ENCODE measurements around the gene SOX18.
A peak's percentile ranks its signal among the peaks of the same experiment; 100 is the strongest.

Gene SOX18

DNA sequence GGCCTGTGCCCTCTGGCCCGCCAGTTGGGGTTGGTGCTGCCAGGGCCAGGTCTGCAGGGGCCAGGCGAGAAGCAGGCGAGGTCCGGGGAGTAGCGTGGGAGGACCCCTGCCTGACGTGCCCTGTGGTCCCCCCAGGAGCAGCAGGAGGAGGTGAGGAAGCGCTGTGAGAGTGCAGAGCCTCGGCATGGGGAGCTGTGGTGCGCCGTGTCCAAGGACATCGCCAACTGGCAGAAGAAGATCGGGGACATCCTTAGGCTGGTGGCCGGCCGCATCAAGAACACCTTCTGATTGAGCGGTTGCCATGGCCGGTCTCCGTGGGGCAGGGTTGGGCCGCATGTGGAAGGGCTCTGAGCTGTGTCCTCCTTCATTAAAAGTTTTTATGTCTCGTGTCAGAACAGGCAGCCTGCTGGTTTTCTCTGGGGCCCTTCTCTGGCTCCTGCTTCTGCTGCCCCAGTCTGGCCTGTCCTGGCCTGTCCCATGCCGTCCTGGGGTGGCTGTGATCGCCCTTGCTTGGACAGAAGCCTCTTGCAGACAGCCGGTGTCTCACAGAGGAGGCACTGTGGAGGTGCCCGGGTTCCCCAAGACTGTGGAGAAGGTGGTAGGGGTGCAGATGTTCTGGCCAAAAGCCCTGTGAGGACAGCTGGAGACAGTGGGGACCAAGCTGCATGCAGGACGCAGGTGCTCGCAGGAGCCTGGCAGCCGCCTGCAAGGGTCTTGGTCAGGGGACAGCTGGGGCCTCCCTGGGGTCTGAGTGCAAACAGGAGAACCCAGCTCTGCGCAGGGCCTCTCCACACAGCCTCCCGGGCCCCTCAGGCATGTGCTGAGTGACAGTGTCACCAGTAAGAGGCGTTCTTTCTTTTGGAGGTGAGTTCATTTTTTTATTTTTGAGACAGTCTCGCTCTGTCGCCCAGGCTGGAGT is 16.5 kb downstream of the SOX18 start:
- TF ChIP-seq, protein P1, sequence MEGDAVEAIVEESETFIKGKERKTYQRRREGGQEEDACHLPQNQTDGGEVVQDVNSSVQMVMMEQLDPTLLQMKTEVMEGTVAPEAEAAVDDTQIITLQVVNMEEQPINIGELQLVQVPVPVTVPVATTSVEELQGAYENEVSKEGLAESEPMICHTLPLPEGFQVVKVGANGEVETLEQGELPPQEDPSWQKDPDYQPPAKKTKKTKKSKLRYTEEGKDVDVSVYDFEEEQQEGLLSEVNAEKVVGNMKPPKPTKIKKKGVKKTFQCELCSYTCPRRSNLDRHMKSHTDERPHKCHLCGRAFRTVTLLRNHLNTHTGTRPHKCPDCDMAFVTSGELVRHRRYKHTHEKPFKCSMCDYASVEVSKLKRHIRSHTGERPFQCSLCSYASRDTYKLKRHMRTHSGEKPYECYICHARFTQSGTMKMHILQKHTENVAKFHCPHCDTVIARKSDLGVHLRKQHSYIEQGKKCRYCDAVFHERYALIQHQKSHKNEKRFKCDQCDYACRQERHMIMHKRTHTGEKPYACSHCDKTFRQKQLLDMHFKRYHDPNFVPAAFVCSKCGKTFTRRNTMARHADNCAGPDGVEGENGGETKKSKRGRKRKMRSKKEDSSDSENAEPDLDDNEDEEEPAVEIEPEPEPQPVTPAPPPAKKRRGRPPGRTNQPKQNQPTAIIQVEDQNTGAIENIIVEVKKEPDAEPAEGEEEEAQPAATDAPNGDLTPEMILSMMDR (conservative IDR thresholded peaks at IDR 0.05; ENCODE audit: control insufficient read depth, insufficient read depth, low read depth, low read length): no peak
- DNase-seq (ENCODE audit: low read depth): no peak

DNA sequence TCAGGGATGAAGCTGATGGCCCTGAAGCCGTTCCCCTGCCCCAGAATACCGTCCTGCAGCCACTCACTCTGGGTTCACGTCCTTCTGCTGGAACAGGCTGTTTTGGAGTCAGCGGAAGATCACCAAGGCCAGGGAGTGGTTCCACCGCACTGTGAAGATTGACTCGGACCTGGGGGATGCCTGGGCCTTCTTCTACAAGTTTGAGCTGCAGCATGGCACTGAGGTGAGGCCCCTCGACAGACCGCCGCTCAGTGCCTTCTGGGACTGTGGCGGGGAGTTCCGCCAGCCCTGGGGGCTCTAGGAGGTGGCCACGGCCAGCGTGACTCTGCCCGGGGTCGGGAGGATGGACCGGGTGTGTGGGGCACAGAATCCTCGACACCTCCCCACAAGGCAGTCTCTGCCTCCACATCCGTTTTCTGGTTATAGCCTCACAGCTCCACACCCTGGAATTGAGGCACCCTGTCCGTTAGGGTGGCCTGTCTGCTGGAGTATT is 17.6 kb downstream of the SOX18 start:
- TF ChIP-seq, protein P1 (conservative IDR thresholded peaks at IDR 0.05; ENCODE audit: control insufficient read depth, insufficient read depth, low read depth, low read length): no peak
- no peak overlapping the region for H3K4me3 ChIP-seq (ENCODE audit: control insufficient read depth, low read depth, low read length)

More for the DNA sequence above, 16.5 kb downstream of the SOX18 start:
- H3K4me3 ChIP-seq (ENCODE audit: control insufficient read depth, low read depth, low read length): no peak overlapping the region

DNA sequence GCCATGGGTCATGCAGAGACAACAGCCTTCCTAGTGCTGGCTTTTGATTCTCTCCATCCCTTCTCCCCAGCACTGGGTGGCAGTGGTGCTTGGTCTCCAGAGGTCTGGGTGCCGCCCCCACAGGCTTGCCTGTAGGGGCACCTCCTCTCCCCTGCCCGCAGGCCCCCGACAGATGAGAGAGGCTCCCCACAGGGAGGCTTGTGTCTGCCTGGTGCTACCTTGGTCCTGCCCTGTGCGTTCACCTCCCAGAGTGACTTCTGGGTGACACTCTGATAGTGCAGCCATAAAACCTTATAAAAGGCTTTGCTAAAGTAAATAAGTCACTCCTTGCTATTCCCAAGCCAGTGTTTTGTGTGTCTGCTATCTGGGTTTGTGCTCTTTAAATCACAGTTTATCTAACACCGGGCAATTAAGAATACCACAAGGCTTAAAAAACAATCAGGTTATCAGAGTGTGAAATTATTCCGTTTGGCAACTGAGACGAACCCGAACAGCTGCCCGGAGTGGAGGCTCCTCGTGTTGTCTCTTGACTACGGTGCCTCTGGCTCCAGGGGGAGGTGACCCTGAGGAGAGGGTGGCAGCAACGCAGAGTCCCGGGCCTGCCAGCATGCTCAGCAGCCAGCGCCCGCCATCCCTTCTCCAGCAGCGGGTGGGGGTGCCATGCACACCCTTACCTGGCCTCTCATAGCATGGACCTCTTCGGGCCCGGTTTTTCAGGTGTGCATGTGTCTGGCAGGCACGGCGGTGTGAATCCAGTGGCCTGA is 18.9 kb downstream of the SOX18 start:
- TF ChIP-seq, protein P1 (conservative IDR thresholded peaks at IDR 0.05; ENCODE audit: control insufficient read depth, insufficient read depth, low read depth, low read length): no peak
- no peak for DNase-seq (ENCODE audit: low read depth)
- H3K4me3 ChIP-seq (ENCODE audit: control insufficient read depth, low read depth, low read length): no peak overlapping the region

More for the DNA sequence above, 17.6 kb downstream of the SOX18 start:
- no peak for DNase-seq (ENCODE audit: low read depth)

DNA sequence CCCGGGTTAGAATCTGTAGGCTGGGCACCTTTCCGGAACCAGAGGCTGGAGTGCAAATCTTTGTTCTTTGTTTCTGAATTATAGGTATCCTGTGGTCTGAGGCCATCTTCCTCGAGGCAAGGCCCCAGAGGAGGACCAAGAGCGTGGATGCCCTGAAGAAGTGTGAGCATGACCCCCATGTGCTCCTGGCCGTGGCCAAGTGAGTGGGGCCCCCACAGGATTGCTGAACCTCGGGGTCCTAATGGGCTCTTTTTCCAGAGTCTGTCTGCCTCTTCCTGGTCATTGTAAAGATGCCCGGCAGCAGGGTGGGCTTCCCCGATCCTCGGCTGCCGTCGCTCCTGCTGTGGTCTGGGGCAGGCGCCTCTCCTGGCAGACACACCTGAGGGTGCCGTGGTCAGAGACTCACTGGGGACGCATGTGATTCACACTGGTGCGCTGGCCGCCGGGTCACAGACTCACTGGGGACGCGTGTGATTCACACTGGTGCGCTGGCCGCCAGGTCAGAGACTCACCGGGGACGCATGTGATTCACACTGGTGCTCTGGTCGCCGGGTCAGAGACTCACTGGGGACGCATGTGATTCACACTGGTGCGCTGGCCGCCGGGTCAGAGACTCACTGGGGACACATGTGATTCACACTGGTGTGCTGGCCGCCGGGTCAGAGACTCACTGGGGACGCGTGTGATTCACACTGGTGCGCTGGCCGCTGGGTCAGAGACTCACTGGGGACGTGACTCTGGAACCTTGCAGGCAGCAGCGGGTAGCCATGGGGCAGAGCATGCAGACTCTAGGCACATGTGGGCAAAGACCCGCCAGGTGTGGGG is 19.9 kb downstream of the SOX18 start:
- peak; percentile 60 for DNase-seq (ENCODE audit: low read depth)
- TF ChIP-seq, protein P1 (conservative IDR thresholded peaks at IDR 0.05; ENCODE audit: control insufficient read depth, insufficient read depth, low read depth, low read length): no peak
- H3K4me3 ChIP-seq (ENCODE audit: control insufficient read depth, low read depth, low read length): no peak overlapping the region

DNA sequence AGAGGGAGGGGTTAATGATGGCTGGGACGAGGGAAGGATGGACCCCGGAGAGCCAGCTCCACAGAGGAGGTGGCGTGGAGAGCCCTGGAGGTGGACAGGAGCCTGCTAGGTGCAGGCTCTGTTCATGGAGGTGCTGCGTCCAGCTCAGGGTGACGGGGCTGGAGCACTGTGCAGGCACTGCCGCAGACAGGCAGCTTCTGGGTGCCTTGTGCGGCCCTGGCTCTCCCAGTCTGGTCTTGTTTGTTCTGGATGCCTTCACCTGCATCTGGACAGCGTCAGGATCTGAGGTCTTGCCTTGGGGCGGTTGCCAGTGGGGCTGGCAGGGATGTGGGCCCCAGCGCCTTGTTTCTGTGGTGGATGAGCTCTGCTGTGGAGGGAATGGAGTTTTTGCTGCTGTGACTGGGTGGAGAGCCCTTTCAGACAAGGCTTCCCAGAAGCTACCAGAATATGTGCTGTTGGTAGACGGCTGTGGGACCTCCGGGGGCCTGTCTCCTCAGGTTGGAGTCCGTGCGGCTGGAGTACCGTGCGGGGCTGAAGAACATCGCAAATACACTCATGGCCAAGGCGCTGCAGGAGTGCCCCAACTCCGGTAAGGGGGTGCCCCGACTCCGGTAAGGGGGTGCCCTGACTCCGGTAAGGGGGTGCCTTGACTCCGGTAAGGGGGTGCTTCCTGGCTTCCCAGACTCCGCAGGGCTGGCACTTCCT is 21.3 kb downstream of the SOX18 start:
- H3K4me3 ChIP-seq (ENCODE audit: control insufficient read depth, low read depth, low read length): no peak overlapping the region
- TF ChIP-seq, protein P1 (conservative IDR thresholded peaks at IDR 0.05; ENCODE audit: control insufficient read depth, insufficient read depth, low read depth, low read length): no peak
- DNase-seq (ENCODE audit: low read depth): no peak
